HG03457 (cell line): ENCODE data around the gene CACHD1.

ENCODE experiments used
- ATAC-seq: cut with Tn5 transposase; IDR thresholded peaks from one replicate; pipeline ENCODE4 v1.9.1; 2021; ENCODE audit warnings: moderate number of reproducible peaks; ENCODE audit not compliant: unreplicated experiment

CACHD1 gene

DNA sequence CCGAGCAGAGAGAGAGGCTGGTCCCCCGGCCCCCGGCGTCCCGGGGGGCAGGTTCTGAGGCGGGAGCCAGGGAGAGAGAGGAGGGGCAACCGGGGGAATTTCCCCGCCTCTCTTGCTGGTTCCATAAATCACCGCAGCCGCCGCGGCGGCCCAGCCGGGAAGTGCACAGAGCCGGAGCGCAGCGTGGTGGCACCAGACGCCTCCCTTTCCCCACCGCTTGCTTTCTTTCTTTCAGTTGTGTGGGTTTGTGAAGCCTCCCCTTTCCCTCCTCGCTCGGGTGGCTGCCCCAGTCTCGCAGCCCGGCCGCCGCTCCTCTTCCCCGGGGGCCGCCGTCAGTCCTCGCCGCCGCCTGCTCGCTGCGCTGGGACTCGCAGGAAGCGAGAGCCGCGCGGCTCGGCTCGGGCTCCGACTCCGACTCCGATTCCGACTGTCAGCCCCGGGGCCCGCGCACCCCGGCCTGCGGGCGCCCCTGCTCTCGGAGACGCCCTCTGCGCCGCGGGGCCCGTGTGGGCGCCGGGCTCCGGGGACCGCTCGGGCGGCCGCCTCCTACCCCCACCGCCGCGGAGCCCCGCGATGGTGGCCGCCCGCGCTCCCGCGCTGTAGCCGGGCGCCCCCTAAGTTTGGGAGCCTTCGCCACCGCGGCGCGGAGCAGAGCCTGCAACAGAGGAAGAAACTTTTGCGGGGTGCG lies at the start of gene CACHD1:
Gene CACHD1, plus strand, starts transcription at position 153 of the 688 bp plus-strand sequence. CDS start 616 bp downstream, outside the sequence.
- ATAC-seq: peak; percentile 64

DNA sequence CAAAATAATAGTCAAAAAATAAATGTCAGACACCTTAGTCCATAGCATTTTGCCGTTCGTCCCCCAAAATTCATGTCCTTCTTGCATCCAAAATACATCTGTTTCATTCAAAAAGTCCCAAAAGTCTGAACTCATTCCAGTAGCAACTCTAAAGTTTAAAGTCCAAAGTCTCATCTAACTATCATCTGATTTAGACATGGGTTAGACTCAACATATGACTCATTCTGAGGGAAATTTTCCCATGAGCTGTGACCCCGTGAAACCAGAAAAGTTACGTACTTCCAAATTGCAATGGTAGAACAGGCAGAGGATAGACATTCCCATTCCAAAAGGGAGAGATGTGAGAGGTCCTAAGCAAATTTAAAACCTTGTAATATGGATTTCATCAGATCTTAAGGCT lies 48.6 kb upstream of the CACHD1 start:
- ATAC-seq: no peak

DNA sequence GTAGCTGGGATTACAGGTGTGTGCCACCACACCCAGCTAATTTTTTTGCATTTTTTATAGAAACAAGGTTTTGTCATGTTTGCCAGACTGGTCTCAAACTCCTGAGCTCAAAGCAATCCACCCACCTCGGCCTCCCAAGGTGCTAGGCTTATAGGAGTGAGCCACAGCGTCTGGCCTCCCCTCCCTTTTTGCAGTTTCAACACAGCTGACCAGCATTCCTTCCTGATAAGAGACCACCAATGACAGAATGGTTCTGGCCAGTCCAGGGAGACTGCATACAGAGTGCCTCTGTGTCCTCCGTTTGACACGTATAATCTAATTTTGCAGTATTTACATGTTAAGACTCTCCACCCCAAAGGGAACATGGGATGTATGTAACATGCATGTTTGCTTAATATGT lies 46.4 kb upstream of the CACHD1 start:
- ATAC-seq: no peak

DNA sequence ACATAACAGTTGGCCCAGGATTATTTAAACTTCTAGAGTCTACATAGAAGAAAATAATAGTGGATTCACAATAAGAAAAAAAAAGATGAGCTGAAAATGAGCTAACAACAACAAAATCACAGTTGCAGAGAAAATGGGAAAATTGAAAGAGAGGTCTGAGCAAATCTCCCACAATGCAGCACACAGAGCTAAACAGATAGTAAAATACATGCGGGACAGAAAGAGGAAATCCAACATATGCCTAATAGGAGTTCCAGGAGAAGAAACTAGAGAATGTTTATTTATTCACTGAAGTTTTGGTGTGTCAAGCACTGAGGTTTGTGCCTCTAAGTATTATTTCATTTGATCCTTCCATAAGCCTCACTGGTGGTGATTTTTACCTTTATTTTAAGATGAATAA lies 45.5 kb upstream of the CACHD1 start:
- ATAC-seq: no peak

DNA sequence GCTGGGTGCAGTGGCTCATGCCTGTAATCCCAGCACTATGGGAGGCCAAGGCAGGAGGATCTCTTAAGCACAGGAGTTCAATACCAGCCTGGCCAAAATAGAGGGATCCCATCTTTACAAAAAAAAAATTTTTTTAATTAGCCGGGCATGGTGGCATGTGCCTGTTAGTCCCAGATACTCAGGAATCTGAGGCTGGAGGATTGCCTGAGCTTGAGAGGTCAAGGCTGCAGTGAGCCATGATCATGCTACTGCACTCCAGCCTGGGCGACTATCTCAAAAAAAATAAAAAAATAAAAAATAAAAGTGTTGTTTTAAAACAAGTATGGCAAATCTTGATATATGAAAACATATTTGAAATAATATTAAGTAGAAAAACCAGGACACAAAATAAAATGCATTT lies 44.4 kb upstream of the CACHD1 start:
- ATAC-seq: no peak

DNA sequence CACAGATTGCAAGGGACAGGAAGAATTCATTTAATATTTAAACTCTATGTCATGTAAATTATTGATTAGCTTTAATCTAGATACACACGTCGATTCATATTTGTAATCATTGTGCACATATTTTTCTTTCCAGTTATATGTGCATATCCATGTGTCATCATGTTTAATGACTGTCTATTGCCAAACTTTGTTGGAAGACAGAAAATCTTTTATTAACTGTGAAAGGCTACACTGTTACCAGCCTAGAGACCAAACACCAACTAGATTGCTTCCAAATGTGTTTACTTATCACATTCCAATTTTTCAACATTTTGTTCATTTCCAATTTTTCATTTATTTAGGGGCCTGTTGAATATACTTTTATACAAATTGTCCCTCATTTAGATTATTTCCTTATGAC lies 43.2 kb upstream of the CACHD1 start:
- ATAC-seq: no peak

DNA sequence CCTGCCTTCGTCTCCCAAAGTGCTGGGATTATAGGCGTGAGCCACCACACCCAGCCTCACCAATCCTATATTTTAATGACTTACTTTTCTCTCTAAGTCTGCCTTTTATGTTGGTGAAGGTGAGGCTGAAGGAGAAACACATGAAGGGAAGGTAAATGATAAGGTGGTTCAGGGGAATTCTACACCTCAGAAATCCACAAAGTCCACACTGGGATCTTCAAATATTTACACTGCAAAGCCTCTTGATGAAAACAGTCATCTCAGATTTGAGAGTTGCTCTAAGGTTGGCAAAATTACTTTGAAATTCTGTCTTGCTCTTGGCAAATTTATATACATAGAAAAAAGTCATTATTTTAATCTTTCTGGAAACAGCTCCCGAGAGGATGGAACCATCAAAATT lies 42.0 kb upstream of the CACHD1 start:
- ATAC-seq: no peak

DNA sequence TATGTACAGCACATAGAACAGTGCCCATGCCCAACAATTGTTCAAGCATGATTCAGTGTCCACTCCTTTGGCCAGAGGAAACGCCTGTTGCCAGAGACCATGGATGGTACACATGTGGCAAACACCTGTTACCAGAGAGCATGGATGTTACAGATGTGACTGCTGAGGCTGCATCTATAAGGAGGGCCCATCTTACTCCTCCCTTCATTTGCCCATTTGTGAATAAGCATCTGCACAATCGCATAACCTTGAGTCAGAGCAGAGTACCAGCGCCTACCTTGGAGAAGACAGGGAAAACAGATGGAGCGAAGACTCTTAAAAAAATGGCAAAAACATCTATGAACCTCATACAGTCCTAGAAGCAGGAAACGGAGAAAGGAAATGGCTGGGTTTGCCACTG lies 36.6 kb upstream of the CACHD1 start:
- no peak for ATAC-seq

DNA sequence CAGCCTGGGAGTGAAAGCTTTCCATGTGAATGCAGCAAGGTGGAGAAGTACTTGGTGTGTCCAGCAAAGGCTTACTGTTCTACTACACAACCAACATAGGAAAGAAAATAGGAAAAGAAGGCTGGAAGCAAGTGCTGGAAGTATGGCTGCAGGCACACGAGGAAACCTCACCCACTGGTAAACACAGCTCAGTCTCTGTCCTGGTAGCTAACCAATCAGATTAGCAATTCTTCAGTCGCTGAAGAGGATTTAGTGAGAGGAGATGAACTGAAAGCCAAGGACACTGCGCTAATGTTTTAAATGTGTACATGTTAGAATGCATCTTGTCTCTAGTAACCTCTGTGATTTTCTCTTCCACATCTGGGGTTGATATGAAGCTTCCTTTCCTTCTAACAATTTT lies 36.2 kb upstream of the CACHD1 start:
- ATAC-seq: no peak

DNA sequence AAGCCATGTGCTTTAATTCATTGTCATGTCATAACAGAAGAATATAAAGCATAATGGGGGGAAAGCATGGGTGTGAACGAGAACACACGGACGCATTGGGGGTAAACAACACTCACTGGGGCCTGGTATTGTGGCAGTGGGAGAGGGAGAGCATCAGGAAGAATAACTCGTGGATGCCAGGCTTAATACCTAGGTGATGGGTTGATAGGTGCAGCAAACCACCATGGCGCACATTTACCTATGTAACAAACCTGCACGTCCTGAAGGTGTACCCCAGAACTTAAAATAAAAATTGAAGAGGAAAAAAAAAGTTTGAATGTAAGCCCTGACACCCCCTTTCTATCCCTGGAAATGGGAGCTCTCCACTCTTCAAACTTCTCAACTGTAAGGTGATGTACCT lies 34.9 kb upstream of the CACHD1 start:
- no peak for ATAC-seq

DNA sequence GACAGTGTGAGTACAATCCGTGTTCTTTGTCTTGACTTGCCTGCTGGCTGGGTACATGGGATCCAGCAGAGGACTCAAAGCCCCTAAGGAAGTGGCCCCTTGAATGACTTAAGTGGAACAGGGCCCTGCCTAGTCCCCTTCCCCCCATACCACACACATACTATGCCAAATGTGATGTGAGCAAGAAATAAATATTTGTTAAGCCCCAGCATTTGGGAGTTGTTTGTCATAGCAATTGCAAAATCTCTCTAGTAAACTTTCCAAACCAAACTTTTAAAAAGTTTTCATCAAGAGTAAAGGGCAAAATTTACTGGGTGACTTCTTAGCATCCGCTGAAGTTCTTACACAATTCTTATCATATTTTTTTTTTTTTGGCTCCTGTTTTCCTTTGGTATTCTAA lies 32.5 kb upstream of the CACHD1 start:
- no peak for ATAC-seq

DNA sequence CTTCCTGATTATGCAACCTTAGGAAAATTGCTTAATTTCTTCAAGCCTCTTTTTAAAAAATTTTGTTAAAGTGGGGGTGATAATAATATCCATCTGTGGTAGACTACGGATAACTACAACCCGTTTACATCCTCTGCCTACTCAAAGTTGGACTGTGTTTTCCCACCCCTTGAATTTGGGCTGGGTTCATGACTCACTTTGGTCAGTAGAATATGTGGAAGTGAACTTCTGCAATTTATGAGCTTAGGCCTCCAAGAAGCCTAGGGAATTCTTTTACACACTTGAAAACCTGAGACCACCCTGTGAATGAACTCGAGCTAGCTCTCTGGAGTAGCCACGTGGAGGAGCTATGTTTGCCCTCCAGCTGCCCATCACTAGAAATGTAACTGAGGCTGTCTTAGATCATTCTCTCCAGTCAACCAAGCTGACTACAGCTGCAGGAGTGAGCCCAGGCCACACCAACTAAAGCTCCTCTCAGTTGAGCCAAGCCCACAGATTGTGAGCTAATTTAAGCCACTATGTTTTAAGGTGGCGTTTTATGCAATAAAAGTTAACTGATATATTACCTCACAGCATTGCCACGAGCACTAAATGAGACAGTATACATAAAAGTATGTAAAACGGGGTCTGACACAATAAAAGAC lies 29.6 kb upstream of the CACHD1 start:
- no peak for ATAC-seq

DNA sequence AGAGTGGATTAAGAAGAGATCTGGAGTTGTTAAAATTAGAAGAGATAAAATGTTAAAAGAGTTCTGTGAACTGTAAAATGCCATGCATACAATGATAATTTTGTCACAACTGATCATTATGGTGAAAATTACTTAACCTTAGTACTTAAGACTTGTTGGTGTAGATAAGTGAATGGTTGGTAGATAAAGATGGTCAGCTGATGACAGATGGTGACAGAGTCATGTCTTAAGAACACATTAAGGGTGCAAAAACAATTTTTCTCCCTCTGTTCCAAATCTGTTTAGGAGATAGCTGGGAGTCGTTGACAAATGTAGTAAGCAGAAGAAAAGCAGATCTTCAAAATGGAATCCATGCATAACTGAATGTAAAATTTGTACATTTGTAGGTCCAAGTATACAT lies 18.5 kb upstream of the CACHD1 start:
- ATAC-seq: no peak

DNA sequence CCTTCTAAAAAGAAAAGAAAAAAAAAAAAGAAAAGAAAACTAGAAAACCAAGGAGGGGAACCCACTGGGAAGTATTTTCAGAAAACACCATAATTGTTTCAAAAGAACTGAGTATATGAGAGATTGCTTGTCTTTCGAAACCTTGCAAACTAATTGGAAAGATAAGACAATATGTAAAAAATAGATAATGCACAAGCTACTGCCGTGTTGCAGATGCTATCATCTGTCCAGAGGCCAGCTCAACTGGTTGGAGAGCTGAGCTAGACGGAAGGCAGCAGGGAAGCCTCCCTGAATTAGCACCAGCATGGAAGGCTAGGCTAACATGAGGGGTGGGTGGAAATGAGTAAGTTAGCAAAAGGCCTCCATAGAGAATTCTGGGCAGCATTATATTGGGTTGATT lies 16.2 kb upstream of the CACHD1 start:
- no peak for ATAC-seq

DNA sequence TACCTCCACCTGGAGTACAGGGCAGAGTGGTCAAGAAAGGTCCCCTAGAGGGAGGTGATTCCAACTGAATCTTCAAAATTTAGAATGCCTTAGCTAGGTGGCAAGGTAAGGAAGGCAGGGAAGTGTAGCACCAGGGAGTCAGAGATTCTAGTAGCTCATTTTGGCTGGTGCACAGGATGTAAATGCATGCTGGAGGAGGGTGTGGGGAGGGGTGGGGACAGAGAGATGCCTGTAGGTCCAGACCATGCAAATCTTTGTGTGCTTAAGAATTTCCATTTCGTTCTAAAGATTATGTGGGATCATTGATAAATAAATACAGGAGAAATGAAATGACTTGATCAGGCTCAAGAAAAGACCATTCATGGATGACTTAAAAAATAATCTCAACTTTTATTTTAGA lies 11.0 kb upstream of the CACHD1 start:
- ATAC-seq: no peak

DNA sequence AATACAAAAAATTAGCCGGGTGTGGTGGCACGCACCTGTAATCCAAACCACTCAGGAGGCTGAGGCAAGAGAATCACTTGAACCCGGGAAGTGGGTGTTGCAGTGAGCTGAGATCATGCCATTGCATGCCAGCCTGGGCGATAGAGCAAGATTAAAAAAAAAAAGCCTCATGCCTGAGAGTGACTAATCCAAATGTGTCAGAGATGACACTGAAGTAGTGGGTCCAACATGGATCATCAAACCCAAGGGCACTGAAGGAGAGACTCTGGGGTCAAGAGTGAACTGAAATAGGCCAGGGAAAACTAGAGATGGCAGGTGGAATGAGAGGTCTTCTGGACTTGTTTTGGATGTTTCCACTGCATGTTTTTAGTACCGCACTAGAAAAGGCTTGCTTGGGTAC lies 10.2 kb upstream of the CACHD1 start:
- ATAC-seq: no peak

DNA sequence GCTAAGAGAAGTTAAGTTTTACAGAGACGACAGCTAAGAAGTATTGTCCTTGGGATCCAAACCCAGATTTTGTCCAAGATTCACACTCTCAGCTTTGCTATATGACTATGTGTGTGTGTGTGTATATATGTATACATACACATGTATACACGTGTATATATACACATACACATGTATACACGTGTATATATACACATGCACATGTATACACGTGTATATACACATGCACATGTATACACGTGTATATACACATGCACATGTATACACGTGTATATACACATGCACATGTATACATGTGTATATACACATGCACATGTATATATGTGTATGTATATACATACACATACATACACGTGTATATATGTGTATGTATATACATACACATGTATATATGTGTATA lies 3.9 kb upstream of the CACHD1 start:
- ATAC-seq: no peak

DNA sequence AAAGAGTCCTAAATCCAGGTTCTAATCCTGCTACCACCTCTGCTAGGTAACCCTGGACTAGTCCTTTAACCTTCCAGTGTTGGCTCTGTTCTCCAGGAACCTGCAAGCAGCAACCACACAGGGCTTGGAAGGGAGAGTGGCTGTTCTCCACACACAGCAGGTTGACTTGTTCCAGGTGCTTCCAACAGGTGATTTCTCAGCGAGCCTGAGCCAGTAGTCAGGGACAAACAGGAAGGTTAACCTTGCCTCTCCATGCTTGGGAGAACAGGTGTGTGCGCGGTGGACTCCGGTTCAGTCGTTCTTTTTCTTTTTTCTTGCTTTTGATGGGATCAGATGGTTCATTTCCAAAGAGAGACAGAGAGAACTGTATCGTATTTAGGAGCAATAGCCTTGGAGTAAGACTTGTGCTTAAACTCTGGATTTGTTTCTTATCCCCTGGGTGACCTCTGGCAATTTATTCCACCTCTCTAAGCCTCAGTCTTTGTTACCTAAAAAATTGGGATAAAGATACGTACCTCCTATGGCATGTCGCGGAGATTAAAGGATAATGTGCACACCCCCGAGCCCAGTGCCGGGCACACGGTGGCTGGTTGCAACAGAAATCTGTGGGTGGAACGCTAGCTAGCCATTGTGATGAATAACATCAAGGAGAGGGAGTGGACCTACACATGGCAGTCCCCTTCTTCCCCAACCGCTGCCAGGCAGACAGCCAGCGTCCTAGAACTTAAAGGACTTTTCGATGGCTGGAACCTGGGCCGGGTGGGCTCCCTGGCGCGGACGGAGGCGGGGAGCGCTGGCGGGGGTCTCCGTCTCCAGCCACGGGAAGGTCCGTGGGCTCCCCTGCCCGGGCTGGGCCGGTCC lies 583 bp upstream of the CACHD1 start:
- no peak for ATAC-seq

DNA sequence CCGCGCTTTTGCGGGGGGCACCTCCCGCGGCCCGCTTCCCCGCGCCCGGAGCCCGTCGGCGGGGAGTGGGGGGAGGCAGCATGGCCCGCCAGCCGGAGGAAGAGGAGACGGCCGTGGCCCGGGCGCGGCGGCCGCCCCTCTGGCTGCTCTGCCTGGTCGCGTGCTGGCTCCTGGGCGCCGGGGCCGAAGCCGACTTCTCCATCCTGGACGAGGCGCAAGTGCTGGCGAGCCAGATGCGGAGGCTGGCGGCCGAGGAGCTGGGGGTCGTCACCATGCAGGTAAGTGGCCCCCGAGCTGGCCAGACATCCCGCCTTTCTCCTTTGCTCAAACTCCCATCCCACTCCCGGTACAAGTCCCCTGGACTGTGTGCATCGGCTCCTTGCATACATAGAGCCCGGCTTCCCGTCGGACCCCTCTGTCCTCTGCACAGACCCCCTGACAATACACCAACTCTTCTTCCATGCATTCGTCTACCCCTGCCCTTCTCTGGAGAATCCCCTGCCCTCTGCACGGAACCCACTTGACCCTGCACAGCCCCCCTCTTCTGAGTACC lies 812 bp downstream of the CACHD1 start:
- no peak for ATAC-seq

DNA sequence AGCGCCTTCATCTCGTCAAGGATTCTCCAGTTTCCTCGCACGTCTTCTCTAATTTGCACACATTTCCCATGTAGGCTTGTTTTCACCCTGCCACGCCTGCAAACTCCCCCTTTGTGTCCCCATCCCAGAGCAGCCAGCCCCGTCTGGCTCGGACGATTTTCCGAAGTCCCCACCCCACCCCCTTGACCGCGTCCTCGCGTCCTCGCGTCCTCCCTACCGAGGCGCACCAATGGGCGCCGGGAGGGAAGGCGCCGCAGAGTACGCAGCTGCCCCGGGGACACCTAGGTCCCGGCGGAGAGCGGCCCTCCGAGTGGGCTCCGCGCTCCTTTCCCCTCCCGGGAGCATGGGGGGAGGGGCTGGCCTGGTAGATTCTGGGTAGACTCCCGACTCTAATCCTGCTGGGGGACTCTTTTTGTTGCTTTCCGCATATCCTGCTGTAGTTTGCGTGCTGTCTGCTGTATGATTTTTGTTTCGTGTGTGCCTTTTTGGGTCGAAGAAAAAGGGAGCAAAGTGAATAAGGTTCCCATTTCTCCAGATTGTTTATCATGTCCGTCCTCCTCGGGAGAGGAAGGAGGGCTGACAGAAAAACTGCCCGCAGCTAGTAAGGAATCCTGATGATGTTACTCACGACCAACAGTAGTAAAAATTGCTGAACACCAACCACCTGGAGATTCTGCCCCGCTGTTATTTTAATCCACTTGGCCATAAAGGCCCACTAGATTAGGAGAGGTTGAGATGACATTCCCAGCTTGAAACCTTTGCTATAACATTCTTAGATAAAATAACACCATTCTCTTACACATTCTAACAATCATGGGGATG lies 1.5 kb downstream of the CACHD1 start:
- no peak for ATAC-seq

DNA sequence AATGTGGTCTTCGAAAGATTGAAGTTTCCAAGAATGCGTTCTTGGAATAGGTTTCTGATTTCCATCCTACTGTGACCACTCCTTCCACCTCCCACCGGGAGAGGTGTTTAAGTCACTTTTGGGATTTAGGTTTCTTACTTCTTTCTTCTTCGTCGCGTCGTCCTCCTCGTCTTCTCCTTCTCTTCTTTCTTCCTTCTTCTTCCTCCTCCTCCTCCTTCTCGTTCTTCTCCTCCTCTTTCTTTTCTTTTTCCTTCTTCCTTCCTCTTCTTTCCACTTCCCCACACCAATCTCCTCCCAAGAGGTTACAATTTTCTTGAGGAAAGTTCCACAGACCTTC lies 2.1 kb downstream of the CACHD1 start:
- no peak for ATAC-seq
